GM21529 (cell line): ENCODE results near the gene ANTXRL.
"Not testable (repeated sequence)": the region's sequence is repeated elsewhere in the genome, so short reads cannot be mapped to it uniquely, and the experiment has no call there.

Experiments used
- ATAC-seq: cut with Tn5 transposase; IDR thresholded peaks from one replicate; pipeline ENCODE4 v1.9.1; 2021; ENCODE audit not compliant: unreplicated experiment

ANTXRL gene

DNA sequence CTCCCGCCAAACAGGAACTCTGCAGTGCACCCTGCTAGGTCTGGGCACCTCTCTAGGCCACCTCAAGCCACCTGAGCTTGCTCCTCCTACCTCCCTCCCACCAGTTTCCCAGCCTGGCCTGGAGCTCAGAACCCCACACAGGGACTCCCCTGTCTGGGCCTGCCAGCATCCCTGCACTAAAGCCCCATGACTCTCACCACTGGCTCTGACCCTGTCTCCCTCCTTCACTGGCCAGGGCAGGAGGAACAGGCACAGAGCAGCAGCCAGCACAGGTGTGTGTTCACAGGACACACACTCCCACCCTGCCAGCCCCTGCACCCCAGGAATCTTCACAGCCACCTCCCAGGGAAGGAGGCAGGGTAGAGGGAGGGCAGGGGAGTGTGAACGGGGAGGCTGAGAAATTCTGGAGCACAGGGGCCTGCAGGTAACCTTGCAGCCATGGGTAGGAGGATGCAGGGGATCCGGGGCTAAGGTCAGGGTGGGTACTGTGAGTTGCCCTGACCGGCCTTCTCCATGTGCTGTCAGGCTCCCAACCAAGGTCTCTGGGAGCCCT is 13.9 kb upstream of the ANTXRL start:
- ATAC-seq, result no peak

DNA sequence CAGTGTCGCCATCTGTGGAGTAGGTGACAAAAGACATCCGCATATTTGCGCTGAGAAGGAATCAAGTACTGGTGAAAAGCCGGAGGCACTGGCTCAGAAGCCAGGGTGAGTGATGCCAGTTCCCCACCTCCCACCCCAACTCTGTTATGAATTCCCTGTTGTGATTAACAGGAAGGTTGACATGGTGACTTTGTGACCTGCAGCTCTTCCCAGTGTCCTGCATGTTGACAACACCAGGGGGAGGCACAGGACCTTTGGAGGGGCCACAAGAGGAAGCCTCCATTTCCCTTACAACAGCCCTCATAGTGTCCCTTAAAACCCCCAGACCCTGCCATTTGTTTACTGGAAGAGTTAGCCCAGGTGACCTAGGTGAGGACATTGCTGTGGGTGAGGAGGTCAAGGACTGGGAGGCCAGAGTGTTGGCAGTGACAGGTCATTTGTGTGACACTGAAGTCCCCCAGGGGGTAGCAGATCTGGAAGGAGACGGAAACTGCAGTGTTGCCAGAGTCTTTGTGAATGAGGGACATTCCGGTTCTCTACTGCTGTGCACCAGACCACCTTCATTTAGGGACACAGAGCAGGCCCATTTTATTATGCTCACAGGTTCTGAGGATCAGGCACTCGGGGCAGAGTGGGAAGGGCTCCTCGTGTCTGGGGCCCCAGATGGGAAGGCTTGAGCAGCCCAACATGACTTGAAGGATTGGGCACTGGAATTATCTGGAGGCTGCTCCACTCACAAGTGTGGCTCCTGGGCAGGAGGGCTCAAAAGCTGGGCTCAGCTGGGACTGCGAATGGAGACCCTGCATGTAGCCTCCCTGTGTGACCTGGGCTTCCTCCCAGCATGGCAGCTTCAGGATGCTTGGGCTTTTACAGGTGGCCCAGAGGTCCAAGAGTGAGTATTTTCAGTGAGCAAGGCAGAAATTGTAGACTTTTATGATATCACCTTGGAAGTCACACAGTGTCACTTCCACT is 13.0 kb upstream of the ANTXRL start:
- no peak for ATAC-seq

DNA sequence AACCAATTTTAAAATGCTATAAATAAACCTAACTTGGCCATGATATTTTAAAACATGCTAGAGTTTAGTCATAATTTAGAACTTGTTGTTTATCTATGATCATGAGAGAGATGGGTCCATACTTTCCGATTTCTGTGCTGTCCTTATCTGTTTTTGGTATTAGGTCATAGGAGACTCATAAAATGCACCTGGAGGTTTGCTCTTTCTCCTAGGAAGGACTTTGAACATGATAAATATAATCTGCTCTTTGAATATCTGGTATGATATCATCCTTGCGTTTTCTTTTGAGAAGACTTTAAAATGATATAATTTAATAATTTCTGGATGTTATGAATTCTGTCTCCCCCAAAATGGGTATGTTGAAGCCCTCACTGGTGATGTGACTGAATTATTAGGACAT is 9.0 kb upstream of the ANTXRL start:
- no peak for ATAC-seq

DNA sequence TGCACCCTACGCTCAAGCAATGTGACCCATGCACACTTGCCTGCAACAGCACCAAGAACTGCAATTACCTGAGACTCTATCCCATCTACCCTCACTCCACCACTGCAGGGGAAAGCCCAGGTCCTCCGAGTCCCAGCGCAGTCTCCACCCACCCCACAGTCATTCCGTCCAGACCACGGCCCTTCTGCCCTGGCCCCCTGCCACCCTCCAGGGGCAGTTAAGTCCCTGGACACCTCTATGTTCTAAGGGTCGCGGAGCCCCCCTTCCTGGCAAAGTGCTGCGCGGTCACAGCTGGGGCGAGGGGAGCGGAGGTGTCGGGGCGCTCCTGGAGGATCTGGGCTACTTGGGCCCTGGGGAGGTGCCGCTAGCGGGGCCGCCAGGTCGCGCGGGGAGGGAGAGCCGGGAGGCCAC is 4.4 kb upstream of the ANTXRL start:
- ATAC-seq, result not testable (repeated sequence)

DNA sequence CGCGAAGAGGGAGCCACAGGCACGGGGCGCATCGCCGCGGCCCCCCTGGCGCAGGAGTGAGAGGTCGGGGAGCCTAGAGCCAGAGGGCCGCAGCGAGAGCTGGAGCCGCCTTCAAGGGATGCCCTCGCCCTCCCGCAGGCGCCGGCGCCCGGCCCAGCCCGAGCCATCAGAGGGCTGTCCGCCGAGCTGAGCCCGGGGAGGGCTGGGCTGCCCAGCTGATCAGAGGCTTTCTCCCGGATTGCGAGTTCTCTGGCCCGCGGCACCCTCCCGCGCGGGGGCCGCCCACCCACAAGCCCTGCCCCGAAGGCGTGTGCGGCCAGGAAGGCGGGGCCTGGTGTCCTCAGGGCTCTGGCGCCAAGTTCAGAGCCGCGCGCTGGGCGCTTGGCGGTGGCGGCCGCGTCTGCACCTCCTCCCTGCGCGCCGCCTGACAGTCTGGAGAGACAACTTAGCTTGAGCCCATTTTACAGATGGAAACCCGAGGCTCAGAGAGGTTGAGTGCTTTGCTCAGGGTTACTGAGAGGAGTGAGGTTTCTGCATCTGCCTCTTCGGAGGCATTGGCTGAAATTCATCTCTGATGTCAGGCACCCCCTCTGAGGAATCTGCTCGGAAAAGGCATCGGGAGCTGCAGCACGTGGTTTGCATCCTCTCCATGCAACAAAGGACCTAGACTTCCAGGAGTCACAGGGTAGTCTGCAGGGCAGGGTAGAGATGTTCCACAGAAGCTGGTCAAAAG is 3.8 kb upstream of the ANTXRL start:
- no peak for ATAC-seq

DNA sequence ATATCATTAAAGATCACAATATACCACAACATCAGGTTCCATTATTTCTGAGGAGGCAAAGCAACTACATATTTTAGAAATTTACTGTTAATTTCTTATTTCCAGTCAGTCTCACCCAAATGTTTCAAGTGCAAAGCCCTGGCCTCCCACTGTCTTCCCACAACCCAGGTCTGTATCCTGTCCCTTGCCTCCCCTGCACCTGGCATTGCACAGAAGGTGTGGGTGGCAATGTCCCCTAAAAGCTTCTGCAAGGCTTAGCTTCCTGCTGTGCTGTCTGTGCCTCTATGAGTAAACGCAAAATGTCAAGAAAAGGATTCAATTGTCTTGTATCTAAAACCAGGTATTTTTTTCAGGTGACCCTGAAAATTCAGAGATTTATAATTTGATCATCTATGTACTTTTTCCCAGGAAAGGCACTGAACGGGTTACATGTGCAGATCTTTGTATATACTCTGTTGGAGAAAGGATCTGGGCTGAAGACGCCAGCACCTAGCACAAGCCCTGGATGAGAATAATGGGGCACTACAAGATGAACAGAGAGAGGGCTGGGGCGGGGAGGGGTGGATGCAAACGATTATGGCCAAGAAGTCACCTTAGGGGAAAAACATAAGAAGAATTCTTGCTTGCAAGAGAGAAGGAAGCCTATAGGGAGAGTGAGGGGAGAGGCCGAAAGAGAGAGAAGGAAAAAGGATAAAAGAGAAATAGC is 3.1 kb upstream of the ANTXRL start:
- ATAC-seq, result no peak

DNA sequence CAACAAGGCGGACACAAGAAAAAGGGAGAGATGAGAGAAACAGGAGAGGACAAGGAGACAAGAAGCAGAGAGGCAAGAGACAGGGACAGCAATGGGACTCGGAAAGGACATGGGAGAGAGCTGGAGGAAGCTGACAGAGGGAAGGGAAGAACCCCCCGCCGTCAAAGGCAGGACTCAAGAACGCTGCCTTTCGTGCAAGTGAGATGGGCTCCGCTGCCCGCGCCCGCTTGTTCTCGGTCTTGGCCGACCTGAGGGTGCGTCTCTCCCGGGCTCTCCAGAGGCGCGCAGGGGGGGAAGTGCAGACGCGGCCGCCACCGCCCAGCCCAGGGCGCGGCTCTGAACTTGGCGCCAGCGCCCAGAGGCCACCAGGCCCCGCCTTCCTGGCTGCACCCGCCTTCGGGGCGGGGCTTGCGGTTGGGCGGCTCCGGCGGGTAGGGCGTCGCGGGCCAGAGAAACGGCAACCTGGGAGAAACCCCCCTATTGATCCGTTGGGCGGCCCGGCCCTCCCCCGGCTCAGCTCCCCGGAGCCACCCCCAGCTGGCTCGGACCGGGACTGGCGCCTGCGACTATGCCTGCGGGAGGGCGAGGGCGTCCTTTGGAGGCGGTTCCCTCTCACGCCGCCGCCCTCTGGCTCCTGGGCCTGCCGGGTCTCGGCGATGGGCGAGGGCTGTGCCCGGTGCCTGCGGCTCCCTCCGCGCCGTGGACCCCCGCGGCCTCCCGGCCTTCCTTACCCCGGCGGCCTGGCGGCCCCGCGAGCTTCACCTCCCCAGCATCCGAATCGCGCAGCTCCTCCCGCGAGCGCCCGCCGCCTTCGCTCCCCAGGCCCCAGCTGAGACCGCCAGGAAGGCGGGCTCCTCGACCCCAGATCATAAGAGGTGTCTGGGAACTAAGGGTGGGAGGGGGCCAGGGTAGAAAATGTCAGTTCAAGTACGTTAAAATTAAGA is 2.2 kb upstream of the ANTXRL start:
- peak; percentile 93 for ATAC-seq

DNA sequence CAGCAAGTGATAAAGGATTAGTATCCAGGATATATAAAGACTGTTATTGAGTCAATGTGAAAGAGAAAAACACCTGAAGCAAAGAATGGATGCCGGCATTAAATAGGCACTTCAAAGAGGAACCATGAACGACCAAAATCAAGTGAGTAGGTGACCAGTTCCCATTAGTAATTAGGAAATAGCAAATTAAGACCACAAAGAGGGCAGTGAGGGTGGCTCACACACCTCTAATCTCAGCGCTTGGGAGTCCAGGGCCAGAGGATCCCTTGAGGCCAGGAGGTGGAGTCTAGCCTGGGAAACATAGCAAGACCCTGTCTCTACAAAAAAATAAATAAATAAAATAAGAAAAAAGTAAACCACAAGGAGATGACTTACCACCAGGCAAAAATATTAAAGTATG is 1.5 kb upstream of the ANTXRL start:
- ATAC-seq, result peak; percentile 10

DNA sequence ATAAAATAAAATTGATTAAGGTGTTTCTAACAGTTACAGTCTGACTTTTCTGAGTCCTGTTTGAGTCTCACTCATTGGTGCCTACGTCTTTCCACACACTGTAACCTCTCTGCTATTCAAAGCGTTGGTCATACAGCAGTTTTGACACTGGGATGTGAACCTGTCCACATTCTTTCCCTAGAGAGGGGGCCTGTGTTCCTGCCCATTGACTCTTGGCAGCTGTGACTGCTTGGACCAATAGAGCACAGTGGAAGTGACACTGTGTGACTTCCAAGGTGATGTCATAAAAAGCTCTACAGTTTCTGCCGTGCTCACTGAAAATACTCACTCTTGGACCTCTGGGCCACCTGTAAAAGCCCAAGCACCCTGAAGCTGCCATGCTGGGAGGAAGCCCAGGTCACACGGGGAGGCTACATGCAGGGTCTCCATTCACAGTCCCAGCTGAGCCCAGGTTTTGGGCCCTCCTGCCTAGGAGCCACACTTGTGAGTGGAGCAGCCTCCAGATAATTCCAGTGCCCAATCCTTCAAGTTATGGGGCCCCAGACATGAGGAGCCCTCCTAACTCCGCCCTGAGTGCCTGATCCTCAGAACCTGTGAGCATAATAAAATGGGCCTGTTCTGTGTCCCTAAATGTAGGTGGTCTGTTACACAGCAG is 704 bp upstream of the ANTXRL start:
- ATAC-seq, result no peak

DNA sequence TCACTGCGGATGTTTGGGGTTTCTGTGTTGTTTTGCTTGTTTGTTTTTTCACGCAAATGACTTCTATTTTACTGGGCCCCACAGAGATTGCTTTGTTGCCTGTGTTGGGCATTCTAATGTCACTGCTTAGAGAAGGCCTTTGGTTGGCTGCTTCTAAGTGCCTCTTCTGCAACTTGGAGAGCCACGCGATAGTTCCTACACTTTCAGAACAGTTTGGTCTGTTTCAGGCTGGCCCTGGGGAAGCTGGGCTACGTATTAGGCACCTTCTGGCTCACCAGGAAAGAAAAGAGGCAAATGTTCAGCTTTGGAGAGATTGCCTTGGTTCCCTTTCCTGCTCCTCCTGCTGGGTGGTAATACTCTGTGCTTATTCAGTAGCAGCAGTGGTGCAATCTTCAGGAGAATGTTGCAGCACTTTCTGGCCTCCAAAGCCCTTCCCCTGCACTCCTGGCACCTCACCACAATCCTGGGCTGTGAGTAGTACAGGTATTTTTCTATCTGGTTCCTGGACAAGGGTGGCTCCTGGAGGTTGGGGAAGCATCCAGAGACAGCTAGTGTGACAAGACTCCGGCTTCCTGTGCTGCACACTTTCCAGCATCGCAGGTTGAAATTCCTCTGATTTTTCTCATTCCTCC is 1.2 kb downstream of the ANTXRL start:
- ATAC-seq, result no peak

DNA sequence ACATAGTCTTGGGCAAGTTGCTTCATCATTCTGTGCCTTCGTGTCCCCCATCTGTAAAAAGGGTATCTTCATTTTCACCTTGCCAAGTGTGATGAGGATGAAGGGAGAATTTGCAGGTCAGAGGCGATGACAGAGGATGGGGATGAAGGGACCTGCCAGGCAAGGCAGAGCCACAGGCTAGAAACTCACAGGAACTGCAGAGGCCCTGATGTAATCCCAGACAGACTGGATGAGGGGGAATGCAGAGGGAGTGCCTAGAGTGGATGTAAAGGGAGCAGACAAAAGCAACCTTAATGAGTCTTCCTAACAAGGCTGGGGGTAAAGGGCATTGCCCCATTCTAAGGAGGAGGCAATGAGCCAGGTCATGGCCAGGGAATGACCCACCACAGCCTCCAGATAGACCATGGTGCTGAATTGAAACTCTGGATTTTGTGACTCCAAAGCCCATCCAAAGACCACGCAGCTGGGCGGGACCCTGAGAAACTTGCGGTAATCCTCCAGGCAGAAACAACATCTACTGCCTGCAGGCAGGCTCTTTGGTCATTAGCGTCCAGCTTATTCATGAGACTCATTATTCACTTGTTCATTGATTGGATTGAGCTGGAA is 1.9 kb downstream of the ANTXRL start:
- no peak for ATAC-seq

DNA sequence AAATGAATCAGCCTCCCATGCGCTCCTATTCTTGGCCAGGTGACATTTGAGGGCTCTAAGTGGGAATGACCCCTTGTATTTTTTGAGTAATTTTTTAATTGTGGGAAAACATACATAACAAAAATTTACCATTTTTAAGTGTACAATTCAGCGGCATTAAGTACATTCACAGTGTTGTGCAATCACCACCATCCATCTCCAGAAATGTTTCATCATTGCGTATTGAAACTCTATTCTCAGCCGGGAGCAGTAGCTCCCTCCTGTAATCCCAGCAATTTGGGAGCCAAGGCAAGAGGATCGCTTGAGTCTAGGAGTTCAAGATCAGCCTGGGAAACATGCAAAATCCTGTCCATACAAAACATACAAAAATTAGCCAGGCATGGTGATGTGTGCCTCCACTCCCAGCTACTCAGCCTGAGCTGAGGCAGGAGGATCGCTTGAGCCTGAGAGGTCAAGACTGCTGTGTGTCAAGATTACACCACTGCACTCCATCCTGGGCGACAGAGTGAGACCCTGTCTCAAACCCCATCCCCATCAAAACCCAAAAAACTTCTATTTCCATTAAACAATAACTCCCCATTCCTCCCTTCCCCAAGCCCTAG is 2.5 kb downstream of the ANTXRL start:
- ATAC-seq, result no peak

DNA sequence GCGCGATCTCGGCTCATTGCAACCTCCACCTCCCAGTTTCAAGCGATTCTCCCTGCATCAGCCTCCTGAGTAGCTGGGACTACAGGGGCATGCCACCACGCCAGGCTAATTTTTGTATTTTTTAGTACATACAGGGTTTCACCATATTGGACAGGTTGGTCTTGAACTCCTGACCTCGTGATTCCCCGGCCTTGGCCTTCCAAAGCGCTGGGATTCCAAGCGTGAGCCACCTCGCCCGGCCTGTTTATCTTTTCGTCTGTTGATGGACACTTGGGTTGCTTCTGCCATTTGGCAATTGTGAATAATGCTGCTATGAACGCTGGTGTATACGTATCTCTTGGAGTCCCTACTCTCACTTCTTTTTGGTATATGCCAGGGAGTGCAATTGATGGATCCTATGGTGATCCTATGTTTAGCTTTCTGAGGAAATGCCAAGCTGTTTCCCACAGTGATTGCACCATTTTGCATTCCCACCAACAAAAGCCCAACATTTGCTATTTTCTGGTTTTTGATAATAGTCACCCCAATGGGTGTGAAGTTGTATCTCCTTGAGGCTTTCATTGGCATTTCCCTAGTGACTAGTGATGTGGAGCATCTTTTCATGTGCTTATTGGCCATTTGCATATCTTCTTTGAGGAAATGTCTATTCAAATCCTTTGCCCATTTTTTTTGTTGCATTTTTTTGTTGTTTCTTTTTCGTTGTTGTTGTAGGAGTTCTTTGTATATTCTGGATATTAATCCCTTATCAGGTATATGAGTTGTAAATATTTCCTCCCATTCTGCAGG is 3.5 kb downstream of the ANTXRL start:
- no peak for ATAC-seq

DNA sequence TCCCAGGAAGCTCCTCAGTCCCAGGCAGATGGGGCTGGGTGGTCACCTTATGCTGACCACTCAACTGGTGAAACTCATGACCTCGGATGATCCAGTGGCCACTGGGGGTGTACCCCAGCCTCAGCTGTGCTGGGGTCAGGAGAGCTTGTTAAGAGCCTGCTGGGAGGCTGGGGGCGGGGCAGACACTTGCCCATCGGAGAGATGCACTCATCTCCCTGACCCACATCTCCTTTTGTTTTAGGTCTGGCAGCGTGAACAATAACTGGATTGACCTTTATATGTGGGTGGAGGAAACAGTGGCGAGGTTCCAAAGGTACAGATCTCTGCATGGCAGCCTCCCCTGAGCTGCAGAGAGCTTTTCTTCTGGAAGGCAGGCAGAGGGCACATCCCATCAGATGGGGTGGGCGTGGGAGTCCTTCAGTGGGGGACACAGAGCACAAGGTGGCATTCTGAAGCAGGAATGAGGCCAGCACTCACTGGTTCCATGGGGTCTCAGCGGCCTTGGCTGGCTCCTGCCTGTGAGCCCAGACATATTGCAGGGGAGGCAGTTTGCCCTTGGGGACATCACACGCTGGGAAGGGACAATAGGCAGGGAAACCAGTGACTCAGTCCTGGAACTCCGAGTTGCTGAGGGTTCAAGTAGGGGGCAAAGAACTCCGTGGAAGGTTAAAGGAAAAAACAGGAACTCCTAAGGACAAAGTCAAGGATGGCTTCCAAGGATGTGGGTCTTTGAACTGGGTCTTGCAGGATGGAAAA is 5.2 kb downstream of the ANTXRL start:
- no peak for ATAC-seq

DNA sequence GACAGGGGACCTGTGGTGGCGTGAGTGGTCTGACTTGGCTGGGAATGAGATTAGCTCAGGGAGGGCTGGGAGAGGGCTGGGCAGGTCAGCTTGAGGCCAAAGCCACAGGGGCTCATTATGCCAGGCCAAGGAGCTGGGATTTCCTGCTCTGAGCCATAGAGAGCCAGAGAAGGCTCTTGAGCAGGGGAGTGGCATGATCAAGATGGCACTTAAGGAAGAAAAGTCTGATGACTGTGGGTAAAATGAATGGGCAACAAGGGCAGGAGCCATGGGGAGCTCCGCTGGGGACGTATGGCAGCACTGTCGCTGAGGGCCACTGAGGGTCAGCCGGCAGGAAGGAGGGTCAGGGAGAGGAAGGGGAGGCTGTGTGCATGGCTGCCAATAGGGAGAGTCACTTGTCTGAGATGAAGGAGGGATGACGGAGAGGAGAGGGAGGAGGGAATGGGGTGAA is 5.8 kb downstream of the ANTXRL start:
- no peak for ATAC-seq

DNA sequence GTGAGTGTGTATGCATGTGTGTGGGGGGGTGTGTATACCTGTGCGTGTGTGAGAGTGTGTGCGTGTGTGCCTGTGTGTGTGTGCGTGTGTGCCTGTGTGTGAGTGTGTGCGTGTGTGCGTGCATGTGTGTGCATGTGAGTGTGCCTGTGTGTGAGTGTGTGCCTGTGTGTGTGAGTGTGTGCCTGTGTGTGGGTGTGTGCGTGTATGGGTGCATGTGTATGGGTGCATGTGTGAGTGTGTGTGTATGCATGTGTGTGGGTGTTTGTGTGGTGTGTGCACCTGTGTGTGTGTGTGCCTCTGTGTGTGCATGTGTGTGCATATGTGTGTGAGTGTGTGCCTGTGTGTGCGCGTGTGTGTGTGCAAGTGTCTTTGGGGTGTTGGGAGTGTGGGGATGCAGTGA is 6.4 kb downstream of the ANTXRL start:
- no peak for ATAC-seq
